HG03280 (cell line): ENCODE results near the gene DNAAF8.

Experiments used
- ATAC-seq: cut with Tn5 transposase; IDR thresholded peaks from one replicate; pipeline ENCODE4 v1.9.1; 2021; ENCODE audit warnings: mild to moderate bottlenecking, moderate library complexity; ENCODE audit not compliant: unreplicated experiment

Gene DNAAF8

GRCh38 chr16:4734063-4734729 lies at the start of gene DNAAF8, which contains the start of gene ANKS3:
DNAAF8 (plus strand) TSS chr16:4734537; CDS start chr16:4736515, 1,978 bp downstream.
ANKS3 (minus strand) TSS chr16:4734271; CDS start chr16:4730149, 4,122 bp downstream.
- ATAC-seq: peak; percentile 78

DNA sequence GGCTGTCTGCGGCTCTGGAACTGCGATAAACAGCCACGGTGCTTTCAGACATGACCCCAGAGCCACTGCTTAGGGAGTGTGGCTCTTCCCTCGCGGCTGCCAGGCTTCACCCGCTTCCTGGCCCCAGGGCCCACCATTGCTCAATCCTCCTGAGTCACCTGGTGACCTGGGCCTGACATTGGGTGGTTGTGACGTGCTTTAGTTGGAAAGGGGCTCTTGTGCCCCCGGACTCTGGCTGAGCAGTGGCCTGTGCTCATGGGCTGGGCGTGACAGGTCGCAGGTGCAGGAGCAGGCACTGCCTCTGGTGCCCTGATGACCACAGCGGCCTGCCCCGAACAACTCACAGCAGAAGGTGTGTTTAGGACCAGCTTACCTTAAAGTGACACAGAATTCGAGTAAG lies 49.6 kb upstream of the DNAAF8 start:
- ATAC-seq: no peak

DNA sequence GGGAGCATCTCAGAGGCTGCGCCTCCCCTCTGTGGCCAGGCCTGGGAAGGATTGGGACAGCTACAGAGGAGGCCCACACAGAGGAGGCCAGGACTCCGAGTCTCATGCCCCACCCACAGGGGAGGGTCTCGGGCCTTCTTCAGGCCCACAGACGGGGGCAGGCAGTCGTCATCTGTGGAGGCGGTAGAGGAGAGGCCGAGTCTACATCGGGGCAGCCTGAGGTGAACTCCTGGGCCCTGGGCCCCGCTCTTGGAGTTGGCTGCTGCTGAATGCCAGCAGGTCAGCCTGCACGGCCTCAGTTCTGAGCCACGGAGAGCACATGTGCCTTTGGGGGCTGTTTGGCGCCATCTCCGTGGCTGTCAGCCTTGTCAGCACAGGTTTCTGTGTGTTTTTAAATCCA lies 49.0 kb upstream of the DNAAF8 start:
- no peak for ATAC-seq

DNA sequence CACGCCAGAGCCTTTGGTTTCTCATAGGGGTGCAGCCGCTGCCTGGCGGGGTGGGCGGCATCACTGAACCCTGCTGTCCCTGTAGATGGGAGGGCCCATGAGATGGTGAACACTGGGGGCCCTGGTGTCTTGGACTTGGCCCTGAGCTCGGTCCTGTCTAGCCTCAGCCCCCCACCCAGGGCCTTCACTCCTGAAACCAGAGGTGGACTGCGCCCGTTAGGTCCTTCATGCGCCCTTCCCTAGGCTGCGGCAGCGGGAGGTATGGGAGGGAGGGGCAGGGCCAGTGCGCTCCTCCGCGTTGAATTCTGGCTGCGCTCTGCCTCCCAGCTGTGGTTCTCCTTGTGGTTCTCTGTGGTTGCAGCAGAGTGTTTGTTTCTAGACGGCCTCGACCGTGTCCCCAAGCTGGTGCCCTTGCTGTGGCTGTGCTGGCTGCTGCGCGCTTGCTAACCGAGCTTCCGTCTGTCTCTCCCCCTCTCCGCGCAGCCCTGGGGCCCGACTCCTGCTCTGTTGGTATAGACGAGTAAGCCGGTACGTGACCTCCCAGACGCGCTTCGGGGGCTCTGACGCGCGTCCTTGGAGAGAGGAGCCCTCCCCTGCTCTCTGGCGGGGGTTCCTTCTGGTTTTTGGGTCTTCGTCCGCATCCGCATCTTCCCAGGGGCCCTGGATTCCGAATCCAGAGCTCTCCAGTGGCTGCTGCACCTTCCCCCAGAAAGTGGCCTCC lies 48.4 kb upstream of the DNAAF8 start:
- ATAC-seq: no peak

DNA sequence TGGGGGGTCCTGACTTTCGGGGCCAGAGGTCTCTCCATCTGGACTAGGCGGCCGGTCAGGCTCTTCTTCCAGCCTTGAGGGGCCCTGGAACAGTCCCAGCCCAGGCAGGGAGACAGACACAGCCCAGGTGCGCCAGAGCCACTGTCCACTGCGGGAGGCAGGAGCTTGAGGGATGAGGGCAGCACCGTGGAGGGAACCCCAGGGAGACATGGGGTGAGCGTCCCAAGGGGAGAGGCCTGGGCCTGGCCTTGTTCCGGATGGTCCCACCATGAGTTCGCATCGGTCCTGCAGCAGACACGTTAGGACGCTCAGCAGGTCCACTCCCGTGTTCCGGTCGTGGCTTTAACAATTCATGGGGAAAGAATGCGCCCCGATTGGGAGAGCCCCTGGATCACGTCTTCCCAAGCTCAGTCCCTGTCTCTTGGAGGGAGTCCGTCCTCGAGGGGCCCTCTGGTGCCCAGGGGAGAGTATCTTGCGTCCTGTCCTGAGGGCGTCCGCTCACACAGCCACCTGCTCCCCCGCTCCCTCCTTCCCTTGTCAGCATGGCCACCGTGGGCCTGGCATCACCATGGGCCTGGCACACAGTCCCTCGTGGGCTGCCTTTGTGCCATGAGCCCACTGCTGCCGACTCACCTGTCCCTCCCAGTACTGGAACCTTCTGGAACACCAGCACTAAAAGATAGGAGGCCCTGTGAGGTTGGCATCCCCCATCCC lies 47.7 kb upstream of the DNAAF8 start:
- no peak for ATAC-seq

- ATAC-seq: no peak
Observed at GRCh38 chr16:4687416-4687815, 46.9 kb upstream of the DNAAF8 start.

GRCh38 chr16:4687946-4688673 lies 46.2 kb upstream of the DNAAF8 start:
- ATAC-seq: no peak

DNA sequence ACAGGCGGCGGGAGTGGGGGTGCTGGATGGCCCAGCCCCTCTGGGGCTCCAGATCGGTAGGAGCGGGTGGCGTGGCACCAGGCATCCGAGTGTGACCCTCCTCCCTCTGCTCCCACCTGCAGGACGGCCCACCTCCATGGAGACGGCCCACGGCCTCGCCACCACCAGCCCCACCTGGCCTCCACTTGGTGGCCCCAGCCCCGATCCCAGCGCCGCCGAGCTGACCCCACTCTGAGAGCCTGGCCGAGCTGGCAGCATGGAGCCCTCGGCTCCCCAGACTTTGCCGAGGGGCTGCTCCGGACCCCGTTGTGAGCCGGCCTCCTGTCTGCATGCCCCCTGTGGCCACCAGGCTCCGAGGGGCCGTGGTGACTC lies 45.7 kb upstream of the DNAAF8 start:
- ATAC-seq: no peak

DNA sequence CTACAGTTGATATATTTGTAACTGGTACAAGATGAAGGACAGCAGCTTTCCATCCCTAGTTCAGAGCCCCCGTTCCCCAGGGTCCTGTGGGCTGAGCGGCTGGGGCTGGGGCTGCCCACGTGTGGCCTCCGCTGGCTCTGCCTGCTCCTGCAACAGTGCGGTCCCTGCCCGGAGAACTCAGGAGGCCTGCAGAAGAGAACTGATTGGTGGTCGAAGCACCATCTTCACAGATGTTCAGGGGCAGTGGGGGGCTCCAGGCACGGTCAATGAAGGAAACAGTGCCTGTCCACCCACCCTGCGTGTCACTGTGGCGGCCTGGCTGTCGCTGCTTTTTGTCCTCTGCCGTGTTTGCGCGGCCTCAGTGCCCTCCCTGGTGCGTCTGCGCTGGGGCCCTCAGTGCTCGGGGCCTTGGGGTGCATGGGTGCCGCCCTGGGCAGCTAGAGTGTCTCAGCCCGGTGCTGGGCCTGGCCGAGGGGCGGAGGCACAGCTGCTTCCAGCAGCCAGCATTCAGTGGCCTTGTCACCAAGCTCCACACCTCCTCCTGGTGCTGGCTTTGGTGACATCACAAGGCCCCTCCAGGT lies 45.2 kb upstream of the DNAAF8 start:
- no peak for ATAC-seq

DNA sequence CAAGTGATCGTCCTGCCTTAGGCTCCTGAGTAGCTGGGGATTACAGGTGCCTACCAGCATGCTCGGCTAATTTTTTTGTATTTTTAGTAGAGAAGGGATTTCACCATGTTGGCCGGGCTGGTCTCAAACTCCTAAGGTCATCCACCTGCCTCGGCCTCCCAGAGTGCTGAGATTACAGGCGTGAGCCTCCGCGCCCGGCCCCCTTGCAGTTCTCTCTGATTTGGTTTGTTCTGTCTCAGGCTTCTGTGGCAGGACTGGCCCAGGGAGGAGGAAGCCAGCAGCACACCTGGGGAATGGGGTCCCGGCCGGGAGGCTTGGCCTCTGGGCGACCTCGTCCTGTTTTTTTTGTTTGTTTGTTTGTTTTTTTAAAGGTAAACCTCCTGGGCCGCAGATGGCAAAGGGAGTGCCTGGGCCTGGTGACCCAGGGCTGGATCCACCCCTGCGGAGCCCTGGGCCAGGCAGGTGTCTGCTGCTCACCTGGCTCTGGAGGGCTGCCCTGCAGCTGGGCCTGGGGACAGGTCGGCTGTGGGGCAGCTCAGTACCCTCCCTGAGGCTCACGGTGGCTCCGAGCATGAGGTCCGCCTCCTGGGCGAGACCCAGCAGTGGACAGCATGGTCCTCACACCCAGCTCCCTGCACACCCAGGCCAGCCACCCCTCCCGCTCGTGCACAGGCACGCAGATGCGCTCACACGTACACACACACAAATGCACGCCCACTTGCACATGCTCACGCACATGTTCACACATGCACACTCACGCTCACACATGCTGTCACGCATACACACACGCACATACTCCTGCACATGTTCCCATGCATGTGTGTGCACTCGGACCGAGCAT lies 44.3 kb upstream of the DNAAF8 start:
- no peak for ATAC-seq

DNA sequence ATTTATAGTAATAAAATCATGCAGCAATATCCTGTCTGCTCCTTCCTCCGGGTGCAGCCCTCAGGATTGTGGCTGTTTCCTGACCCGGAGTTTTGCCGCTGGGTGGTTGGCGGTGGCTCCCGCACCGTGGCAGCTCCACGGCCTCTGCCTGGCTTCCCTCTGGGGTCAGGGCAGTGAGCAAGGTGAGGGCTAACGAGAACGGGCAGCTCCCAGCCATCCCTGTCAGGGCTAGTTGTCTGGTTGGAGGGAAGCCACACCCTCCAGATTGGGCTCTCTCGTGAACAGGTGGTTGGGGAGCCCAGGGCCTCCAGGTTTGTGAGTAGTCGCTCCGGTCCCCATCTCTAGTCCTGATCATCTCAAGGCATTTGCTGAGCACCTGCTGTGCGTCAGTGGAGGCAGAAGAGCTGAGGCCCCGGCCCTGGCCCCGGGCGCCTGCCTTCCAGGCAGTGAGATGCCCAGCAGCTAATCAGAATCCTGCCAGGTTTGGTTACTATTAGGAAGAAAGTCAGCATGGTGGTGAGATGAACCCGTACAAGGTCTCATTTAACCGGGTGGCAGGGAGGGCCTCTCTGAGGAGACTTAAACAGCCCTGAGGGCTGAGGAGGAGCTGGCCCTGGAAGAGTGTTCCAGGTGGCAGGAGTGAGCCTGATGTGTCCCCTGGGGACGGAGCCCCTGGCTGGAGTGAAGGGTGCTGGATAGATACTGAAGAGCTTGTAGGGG lies 43.2 kb upstream of the DNAAF8 start:
- no peak for ATAC-seq

DNA sequence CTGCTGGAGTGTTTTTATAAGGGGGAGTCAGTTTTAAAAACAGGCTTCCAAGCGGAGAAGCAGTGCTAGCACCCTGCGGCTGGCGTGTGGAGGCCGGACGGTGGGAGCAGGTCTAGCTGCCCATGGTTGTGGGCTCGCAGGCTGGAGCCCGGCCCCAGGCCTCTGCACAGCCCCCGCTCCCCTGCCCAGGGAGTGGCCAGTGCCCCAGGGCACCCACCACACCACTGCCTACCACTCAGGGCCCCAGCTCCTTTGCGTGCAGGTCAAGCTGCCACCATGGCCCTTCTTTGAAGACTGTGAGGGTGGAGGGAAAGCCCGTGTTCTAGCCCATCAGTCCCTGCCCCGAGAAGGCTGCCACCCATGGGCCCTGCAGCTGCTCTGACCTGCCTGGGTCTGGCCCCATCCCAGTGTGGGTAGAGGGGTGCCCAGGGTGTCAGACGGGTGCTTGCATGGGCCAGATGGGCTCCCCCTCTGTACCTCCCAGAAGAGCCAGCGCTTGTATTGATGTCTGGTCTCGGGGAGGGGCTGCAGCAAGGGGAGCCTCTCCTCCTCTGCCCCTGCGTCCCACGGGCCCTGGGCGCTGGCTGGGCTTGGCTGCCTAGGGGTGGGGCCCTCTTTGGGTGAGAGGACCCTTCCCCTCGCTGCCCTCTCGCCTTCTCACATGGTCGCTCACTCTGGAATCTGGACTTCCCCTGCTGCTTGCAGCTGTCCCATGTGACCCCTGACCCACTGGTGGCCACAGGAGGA lies 42.5 kb upstream of the DNAAF8 start:
- no peak for ATAC-seq

DNA sequence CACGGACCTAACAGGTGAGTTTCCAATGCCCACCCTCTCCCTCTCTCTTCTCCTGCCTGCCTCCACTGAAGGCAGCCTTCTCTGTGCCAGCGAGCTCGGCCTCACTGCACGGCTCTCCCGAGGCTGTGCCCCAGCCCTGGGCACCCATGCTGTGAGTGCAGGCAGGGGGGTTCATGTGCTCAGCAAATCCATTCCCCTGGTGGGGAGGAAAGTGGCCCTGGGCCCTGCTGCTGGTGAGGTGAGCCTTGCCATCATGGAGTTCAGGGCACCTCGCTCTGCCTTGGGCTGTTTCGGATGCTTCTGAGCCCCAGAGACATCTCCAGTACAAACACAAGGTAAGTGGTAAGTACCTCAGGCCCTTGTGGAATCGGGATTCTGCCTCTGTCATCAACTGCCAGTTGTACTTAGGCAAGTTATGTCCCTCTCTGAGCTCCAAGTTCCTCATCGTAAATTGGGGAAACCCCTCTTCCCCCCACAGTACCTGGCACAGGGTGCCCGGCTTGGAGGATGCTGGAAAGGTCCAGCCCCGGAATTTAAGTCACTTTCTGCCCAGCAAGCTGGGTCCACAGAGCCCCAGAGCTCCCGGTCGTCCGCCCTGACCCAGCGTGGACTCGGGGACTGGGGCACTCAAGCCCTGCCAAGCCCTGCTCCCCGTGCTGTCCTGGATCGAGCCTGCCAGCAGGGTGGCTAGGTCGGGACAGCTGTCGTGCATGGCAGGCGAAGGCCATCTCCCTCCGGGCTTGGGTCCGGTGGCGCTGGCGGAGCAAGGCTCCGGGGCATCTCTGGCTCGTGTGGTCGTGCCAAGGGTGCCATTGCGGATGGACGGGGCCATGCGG lies 41.7 kb upstream of the DNAAF8 start:
- ATAC-seq: peak; percentile 8

DNA sequence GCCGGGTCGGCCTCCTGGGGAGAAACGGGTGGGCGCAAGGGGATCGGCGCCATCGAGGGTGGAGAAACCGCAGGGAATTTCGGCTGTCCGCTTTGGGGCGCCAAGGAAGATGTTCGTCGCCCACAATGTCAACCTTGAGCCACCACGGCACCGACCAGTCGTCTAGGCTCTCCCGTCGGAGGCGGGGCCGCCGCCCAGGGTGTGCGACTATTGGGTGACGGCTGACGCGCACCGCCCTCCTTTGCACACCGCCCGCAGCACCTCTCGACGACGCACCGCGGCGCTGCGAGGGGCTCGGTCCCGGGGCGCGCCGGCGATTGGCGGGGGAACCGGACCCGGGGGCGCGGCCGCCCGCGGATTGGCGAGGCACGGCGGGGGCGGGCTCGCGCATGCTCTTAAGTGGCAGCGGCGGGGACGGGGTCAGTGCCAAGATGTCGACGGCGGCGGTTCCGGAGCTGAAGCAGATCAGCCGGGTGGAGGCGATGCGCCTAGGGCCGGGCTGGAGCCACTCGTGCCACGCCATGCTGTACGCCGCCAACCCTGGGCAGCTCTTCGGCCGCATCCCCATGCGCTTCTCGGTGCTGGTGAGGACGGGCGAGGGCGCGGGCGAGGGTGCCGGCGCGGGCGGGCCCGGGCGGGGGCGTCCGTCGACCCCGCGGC lies 40.9 kb upstream of the DNAAF8 start, which contains the start of gene NUDT16L1:
TSS of gene NUDT16L1 (plus strand) at position 267 of the 660 bp plus-strand sequence. CDS start at position 432, 165 bp downstream.
- ATAC-seq: peak; percentile 94

DNA sequence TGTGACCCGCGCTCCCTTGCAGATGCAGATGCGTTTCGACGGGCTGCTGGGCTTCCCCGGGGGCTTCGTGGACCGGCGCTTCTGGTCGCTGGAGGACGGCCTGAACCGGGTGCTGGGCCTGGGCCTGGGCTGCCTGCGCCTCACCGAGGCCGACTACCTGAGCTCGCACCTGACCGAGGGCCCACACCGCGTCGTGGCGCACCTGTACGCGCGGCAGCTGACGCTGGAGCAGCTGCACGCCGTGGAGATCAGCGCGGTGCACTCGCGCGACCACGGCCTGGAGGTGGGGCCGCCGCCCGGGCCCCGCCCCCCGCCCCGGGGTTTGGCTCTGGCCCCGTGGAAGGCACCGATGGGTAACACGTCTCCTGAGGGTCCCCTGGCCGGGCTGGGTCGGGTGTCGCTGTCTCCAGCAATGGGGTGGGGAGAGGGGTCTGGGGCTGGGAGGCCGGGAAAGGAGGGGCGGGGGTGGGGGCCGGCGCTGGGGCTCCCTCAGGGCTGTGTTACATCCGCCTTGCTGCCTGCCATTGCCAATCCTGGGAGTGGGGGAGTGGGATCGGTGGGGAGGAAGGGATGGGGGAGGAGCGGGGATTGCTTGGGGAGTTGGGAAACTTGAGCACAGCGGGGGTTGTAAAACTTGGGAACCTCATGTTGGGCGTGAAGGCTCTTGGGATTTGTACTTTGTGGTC lies 40.2 kb upstream of the DNAAF8 start:
- ATAC-seq: peak; percentile 6

DNA sequence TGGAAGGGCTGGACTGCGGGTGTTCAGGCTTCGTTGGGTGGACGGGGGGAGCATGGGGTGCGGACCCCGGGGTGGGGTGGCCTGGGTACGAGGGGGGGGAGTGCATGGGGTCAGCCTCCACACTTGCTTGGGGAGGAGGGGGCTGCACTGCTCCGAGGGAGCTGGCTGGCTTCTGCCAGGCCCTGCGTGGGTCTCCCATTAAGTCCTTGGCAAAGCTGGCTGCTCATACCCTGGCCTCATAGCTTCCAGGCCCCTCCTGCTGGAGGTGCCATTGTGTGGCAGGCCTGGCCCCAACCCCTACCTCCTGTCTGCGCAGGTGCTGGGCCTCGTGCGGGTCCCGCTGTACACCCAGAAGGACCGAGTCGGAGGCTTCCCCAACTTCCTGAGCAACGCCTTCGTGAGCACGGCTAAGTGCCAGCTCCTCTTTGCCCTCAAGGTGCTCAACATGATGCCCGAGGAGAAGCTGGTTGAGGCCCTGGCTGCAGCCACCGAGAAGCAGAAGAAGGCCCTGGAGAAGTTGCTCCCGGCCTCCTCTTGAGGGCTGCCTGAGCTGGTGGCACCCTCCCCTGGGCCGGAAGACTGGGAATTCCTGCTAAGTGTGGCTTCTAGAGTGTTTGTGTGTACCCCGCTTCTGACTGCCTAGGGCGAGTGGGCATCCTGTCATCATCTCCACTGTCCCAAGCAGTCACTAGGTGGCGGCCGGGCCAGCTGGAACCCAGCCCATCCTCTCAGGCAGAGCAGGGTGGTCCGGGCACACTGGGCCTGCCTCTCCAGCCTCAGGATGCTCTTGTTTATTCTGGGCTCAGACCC lies 39.5 kb upstream of the DNAAF8 start:
- no peak for ATAC-seq
